22Rv1 (cell line): ENCODE measurements around the gene DHPS.
"Not testable (repeated sequence)": the region's sequence is repeated elsewhere in the genome, so short reads cannot be mapped to it uniquely, and the experiment has no call there.

Experiments used
- ZFX ChIP-seq: fragments of 450-650 bp; IDR thresholded peaks from 2 replicates; pipeline ENCODE4 v1.6.1; 2017; ENCODE audit warnings: antibody characterized with exemption, borderline replicate concordance
- TF ChIP-seq, protein P1 (sequence below): fragments of 450-650 bp; IDR thresholded peaks from 2 replicates; pipeline ENCODE4 v1.5.1; 2017; ENCODE audit warnings: mild to moderate bottlenecking

DNA sequence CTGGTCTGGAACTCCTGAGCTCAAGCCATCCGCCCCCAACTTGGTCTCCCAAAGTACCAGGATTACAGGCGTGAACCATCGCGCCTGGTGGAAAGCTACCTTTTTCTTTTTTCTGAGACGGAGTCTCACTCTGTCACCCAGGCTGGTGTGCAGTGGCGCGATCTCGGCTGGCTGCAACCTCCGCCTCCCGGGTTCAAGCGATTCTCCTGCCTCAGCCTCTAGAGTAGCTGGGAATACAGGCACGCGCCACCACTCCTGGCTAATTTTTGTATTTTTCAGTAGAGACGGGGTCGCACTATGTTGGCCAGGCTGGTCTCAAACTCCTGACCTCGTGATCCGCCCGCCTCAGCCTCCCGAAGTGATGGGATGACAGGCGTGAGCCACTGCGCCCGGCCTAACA lies 15.7 kb upstream of the DHPS start:
- TF ChIP-seq, protein P1, sequence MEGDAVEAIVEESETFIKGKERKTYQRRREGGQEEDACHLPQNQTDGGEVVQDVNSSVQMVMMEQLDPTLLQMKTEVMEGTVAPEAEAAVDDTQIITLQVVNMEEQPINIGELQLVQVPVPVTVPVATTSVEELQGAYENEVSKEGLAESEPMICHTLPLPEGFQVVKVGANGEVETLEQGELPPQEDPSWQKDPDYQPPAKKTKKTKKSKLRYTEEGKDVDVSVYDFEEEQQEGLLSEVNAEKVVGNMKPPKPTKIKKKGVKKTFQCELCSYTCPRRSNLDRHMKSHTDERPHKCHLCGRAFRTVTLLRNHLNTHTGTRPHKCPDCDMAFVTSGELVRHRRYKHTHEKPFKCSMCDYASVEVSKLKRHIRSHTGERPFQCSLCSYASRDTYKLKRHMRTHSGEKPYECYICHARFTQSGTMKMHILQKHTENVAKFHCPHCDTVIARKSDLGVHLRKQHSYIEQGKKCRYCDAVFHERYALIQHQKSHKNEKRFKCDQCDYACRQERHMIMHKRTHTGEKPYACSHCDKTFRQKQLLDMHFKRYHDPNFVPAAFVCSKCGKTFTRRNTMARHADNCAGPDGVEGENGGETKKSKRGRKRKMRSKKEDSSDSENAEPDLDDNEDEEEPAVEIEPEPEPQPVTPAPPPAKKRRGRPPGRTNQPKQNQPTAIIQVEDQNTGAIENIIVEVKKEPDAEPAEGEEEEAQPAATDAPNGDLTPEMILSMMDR = not testable (repeated sequence)
- TF ChIP-seq ZFX = not testable (repeated sequence)
